OCI-LY7 (cell line): Measurements from ENCODE around the gene PEPD. TPM values are rescaled to one million over a fixed set of nuclear protein-coding genes. Genes with fewer than 3 reads are reported as not detected.

Experiments used
- BruUV-seq: library from RNA; stranded (reverse); fragments of 400-500 nt; replicated peaks from 2 replicates; lab custom pipeline; 2021; lab: Mats Ljungman, UMichigan
- CTCF ChIA-PET: fragments of 300-600 bp; sonication (Branson Sonifier 250); formaldehyde crosslinking; loops from one replicate; lab custom pipeline; 2022; ENCODE audit warnings: antibody characterized with exemption; ENCODE audit not compliant: unreplicated experiment; lab: Charles Lee
- POLR2A ChIA-PET: fragments of 300-600 bp; sonication (Branson Sonifier 250); formaldehyde crosslinking; loops from one replicate; lab custom pipeline; 2022; ENCODE audit warnings: antibody characterized with exemption; lab: Charles Lee
- DNase-seq: peaks from one replicate; pipeline ENCODE4 v3.0.0-alpha.2; 2015; ENCODE audit warnings: low spot score
- H2AFZ ChIP-seq: fragments of 200-600 bp; sonication (generic), shearing (Covaris generic); 2 replicates; pipeline ENCODE4 v1.6.1; 2014; ENCODE audit warnings: mild to moderate bottlenecking, antibody characterized with exemption, low read length, moderate library complexity
- H3K27ac ChIP-seq: fragments of 200-600 bp; sonication (generic); 2 replicates; pipeline ENCODE4 v1.5.1; 2014; ENCODE audit warnings: mixed run types, low read depth, mild to moderate bottlenecking, moderate library complexity, low read length, inconsistent platforms; ENCODE audit not compliant: poor library complexity, severe bottlenecking
- H3K36me3 ChIP-seq: fragments of 200-600 bp; sonication (generic); 2 replicates; pipeline ENCODE4 v1.6.1; 2014; ENCODE audit warnings: mild to moderate bottlenecking, antibody characterized with exemption, low read length, moderate library complexity, mixed read lengths; ENCODE audit not compliant: insufficient read depth
- H3K4me1 ChIP-seq: fragments of 200-600 bp; sonication (generic); 2 replicates; pipeline ENCODE4 v1.5.1; 2014; ENCODE audit warnings: mild to moderate bottlenecking, low read length; ENCODE audit not compliant: insufficient read depth, poor library complexity, severe bottlenecking
- H3K4me2 ChIP-seq: fragments of 200-600 bp; sonication (generic); 2 replicates; pipeline ENCODE4 v1.6.1; 2014; ENCODE audit warnings: mild to moderate bottlenecking, low read length
- H3K4me3 ChIP-seq: fragments of 200-600 bp; sonication (generic); 2 replicates; pipeline ENCODE4 v1.5.1; 2014; ENCODE audit warnings: mild to moderate bottlenecking, low read depth, low read length; ENCODE audit not compliant: poor library complexity, severe bottlenecking
- H3K79me2 ChIP-seq: fragments of 200-600 bp; sonication (generic); 2 replicates; pipeline ENCODE4 v1.6.1; 2016; ENCODE audit warnings: low read depth, mild to moderate bottlenecking, low read length, moderate library complexity, mixed read lengths; ENCODE audit not compliant: insufficient read depth
- H3K9me2 ChIP-seq: fragments of 200-600 bp; sonication (generic); 2 replicates; pipeline ENCODE4 v1.6.1; 2016; ENCODE audit warnings: mild to moderate bottlenecking, low read length, mixed read lengths; ENCODE audit not compliant: insufficient read depth
- H3K9me3 ChIP-seq: fragments of 200-600 bp; sonication (generic); 2 replicates; pipeline ENCODE4 v1.6.1; 2014; ENCODE audit warnings: mild to moderate bottlenecking, mixed run types, low read length, mixed read lengths
- H4K20me1 ChIP-seq: fragments of 200-600 bp; sonication (generic); 2 replicates; pipeline ENCODE4 v1.6.1; 2014; ENCODE audit warnings: mild to moderate bottlenecking, antibody characterized with exemption, low read length, moderate library complexity, mixed read lengths; ENCODE audit not compliant: insufficient read depth
- EZH2phosphoT487 ChIP-seq: fragments of 200-600 bp; sonication (generic); IDR thresholded peaks from 2 replicates; pipeline ENCODE4 v1.6.1; 2018; ENCODE audit warnings: low read depth, borderline replicate concordance, mild to moderate bottlenecking, mixed run types, antibody characterized with exemption, low read length, moderate library complexity, mixed read lengths
- intact Hi-C: fragments of 100-400 bp; cut with micrococcal nuclease; formaldehyde crosslinking; loops from one replicate; pipeline ENCODE4 v1.10.0; 2022; ENCODE audit not compliant: unreplicated experiment
- total RNA-seq, 2 experiments: library from RNA; depleted of rRNA in 1 of 2; stranded (reverse); fragments of >200 nt in 1 of 2; shearing (Covaris generic) in 1 of 2; gene quantifications; 2 replicates each; pipeline ENCODE4 v1.2.3, GENCODE V29; 2014 to 2022
- TF ChIP-seq, protein P1 (sequence below): fragments of 200-600 bp; sonication (generic); conservative IDR thresholded peaks from 2 replicates; pipeline ENCODE4 v1.5.1; 2014; ENCODE audit warnings: mild to moderate bottlenecking, antibody characterized with exemption, low read length, moderate library complexity, mixed read lengths

The PEPD gene
- total RNA-seq, 2 experiments from 2014 or later, result 24.4 to 29.7 TPM

DNA sequence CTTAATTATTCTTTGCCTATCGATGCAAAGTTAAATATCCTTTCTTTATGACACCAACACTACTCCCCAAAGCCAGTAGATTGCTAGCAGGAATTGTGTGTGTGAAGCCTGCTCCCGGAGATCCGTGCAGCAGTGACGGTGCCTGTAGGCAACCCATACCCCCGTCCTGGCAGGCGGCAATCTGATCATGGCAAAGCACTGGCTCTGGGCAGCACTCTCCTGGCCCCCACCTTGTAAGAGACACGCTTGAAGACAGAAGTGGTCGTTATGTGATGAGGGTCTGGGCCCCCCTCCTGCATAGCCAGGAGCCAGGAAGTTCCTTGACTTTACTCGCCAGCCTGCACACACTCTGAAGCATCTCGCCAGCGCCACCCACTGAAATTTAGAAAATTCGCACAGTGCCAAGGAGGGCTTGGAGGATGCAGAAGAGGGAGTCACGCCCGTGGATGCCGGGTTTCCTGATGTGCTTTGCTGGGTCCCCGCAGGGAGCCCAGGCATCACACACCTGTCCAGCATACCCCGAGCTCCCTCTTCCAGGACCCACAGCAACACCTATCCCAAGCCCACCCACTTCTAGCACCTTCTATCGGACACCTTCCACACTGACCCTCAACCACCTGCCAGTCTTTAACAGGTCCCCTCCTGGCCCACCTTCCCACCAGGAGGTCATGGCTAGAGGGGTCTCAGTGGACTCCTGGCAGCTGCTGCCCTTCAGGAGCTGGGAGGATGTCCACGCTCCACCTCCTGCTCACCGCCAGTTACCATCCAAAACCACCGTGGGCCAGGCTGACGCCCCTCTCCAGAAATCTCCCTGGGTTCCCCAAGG, 93.6 kb downstream of the PEPD start:
- Histone ChIP-seq H3K27ac (no peak overlapping the region), H3K36me3 (no peaks in the 10 kb centered on the region), H4K20me1 (no peaks in the 10 kb centered on the region), H3K4me3 (no peak overlapping the region), H3K79me2 (no peaks in the 10 kb centered on the region), H2AFZ (no peak overlapping the region), H3K4me2 (no peak overlapping the region), H3K4me1 (no peaks in the 10 kb centered on the region), H3K9me3 (no peaks in the 10 kb centered on the region), H3K9me2 (no peaks in the 10 kb centered on the region)
- no peak for TF ChIP-seq EZH2phosphoT487
- TF ChIP-seq, protein P1, sequence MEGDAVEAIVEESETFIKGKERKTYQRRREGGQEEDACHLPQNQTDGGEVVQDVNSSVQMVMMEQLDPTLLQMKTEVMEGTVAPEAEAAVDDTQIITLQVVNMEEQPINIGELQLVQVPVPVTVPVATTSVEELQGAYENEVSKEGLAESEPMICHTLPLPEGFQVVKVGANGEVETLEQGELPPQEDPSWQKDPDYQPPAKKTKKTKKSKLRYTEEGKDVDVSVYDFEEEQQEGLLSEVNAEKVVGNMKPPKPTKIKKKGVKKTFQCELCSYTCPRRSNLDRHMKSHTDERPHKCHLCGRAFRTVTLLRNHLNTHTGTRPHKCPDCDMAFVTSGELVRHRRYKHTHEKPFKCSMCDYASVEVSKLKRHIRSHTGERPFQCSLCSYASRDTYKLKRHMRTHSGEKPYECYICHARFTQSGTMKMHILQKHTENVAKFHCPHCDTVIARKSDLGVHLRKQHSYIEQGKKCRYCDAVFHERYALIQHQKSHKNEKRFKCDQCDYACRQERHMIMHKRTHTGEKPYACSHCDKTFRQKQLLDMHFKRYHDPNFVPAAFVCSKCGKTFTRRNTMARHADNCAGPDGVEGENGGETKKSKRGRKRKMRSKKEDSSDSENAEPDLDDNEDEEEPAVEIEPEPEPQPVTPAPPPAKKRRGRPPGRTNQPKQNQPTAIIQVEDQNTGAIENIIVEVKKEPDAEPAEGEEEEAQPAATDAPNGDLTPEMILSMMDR, result no peak
- no peak for DNase-seq
- intact Hi-C loops, result no loop called here
- ChIA-PET CTCF (no interaction called here), POLR2A (no interaction called here)
- BruUV-seq, result no TSS peak

DNA sequence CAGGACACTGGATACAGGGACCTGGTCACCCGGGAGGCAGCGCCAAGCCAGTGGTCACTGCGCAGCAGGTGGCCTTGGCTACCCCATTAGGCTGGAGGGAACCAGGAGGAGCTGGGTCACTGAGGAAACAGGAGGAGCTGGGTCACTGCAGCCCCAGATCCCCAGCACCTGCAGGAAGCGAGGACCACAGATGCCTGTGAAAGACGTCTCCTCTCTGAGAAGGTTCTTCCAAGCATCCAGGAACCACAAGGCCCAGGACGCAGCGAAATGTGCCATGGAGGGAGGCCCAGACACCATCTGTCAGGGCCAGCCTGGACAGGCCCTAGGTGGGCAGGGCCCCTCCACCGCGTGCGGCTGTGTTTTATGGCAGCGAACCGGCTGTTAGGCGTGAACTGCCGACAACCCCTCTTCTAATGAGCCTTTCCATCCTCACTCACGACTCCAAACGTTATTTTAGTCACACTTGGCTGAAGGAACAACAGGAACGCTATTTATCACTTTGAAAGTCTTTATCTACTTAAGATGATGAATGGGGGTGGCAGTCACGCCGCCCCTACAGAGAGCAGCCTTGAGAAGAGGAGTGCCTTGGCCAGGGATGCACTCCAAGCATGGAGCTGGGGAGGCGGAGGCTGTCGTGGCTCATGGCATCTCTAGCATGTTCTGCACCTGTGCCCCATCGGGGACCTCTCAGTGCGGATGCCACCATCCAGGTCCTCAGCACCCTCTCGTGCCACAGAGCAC, 94.8 kb downstream of the PEPD start:
- intact Hi-C loops, result no loop called here
- POLR2A ChIA-PET, result no interaction called here
- CTCF ChIA-PET, result no interaction called here
- Histone ChIP-seq H2AFZ (no peak overlapping the region), H3K36me3 (no peaks in the 10 kb centered on the region), H3K4me3 (no peak overlapping the region), H3K9me3 (no peaks in the 10 kb centered on the region), H3K79me2 (no peaks in the 10 kb centered on the region), H3K4me1 (no peaks in the 10 kb centered on the region), H3K27ac (no peak overlapping the region), H4K20me1 (no peaks in the 10 kb centered on the region), H3K4me2 (no peak overlapping the region), H3K9me2 (no peaks in the 10 kb centered on the region)
- TF ChIP-seq, protein P1, result no peak
- TF ChIP-seq EZH2phosphoT487, result no peak
- BruUV-seq, result no TSS peak
- no peak for DNase-seq

DNA sequence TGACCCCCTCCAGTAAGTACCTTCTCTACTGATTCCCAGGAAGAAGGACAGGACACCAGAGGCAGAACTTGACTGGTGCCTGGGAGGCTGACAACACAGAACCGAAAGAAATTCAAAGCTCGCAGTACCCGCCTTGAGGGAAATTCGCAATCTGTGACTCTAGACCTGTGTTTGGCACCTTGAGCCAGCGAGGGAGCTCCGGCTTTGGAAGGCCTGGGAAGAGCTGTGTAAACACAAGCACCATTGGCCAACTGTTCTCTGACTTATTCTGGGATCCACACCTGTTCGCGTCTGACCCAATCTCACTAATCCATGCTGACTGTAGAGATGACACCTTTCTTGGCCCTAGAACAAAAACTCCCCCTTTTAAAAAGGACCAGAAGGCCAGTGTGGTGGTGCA, 97.4 kb downstream of the PEPD start:
- Histone ChIP-seq H3K9me2 (no peaks in the 10 kb centered on the region), H3K36me3 (no peaks in the 10 kb centered on the region), H3K79me2 (no peaks in the 10 kb centered on the region), H3K4me3 (no peak overlapping the region), H3K27ac (no peak overlapping the region), H3K4me2 (no peak overlapping the region), H2AFZ (no peak overlapping the region), H4K20me1 (no peaks in the 10 kb centered on the region), H3K9me3 (no peaks in the 10 kb centered on the region), H3K4me1 (no peaks in the 10 kb centered on the region)
- no peak for DNase-seq
- POLR2A ChIA-PET, result no interaction called here
- intact Hi-C loops, result no loop called here
- no TSS peak for BruUV-seq
- no peak for TF ChIP-seq EZH2phosphoT487
- TF ChIP-seq, protein P1, result no peak
- CTCF ChIA-PET, result no interaction called here
